Right ventricle myocardium superior (tissue), 1 donor: ENCODE measurements around the gene NCR1. TPM values are rescaled to one million over a fixed set of nuclear protein-coding genes. Genes with fewer than 3 reads are reported as not detected.
"Not testable (repeated sequence)": the region's sequence is repeated elsewhere in the genome, so short reads cannot be mapped to it uniquely, and the experiment has no call there.

Experiments used
- ATAC-seq: fragments of 200-7000 bp; cut with Tn5 transposase; one replicate; pipeline ENCODE4 v1.9.1; 2020; ENCODE audit warnings: mild to moderate bottlenecking; ENCODE audit not compliant: poor library complexity
- DNase-seq: peaks from one replicate; pipeline ENCODE4 v3.0.0-alpha.2; 2020
- intact Hi-C: fragments of 100-400 bp; cut with DNase I; formaldehyde crosslinking; loops from one replicate; pipeline ENCODE4 v1.11.2; 2022
- total RNA-seq: library from RNA; stranded (reverse); fragmentation: NEBNext Ultra II Directional; extraction: Animal tissue kit (Norgen Biotek cat#: 25700); gene quantifications from one replicate; pipeline ENCODE4 v1.2.1, GENCODE V29; 2021
- donor health status: DM: no; HTN: yes; CAD: no; lungs with severe emphysema.

The NCR1 gene
- total RNA-seq, 1 donor from 2014 or later = not detected

- ATAC-seq, DNase-seq, intact Hi-C loops: not testable (repeated sequence)
Measured at GRCh38 chr19:54953345-54953713, 47.4 kb downstream of the NCR1 start.

- no peak for DNase-seq
- intact Hi-C loops = no loop called here
- no peak for ATAC-seq
Measured at GRCh38 chr19:54955376-54955775, 49.4 kb downstream of the NCR1 start.

- ATAC-seq (no peak), DNase-seq (no peak)
- intact Hi-C loops = no loop called here
Measured at GRCh38 chr19:54959840-54960239, 53.9 kb downstream of the NCR1 start.

Other genes with a start within 250 kb of the NCR1 start
- gene LILRB4, start 243.2 kb upstream of the NCR1 start, total RNA-seq = 3.8 TPM
- not detected for gene KIR3DL3, start 181.7 kb upstream of the NCR1 start, total RNA-seq
- not detected for gene KIR2DL3, start 167.6 kb upstream of the NCR1 start, total RNA-seq
- not detected for gene KIR2DL1, start 136.4 kb upstream of the NCR1 start, total RNA-seq
- not detected for gene KIR2DL4, start 102.5 kb upstream of the NCR1 start, total RNA-seq
- not detected for gene KIR3DL1, start 89.7 kb upstream of the NCR1 start, total RNA-seq
- not detected for gene KIR2DS4, start 73.5 kb upstream of the NCR1 start, total RNA-seq
- gene KIR3DL2, start 55.7 kb upstream of the NCR1 start, total RNA-seq = not detected
- gene FCAR, start 31.9 kb upstream of the NCR1 start, total RNA-seq = 0.30 TPM
- not detected for gene NLRP7, start 41.4 kb downstream of the NCR1 start, total RNA-seq
- 0.78 TPM for gene NLRP2, start 60.2 kb downstream of the NCR1 start, total RNA-seq
- 0.48 TPM for gene GP6, start 132.1 kb downstream of the NCR1 start, total RNA-seq
- 45.6 TPM for gene RDH13, start 157.0 kb downstream of the NCR1 start, total RNA-seq
- 0.83 TPM for gene EPS8L1, start 169.7 kb downstream of the NCR1 start, total RNA-seq
- 126 TPM for gene PPP1R12C, start 211.5 kb downstream of the NCR1 start, total RNA-seq
- 54.1 TPM for gene TNNT1, start 243.1 kb downstream of the NCR1 start, total RNA-seq